ENCODE results near the gene SPON1.

The SPON1 gene

GRCh38 chr11:13944911-13945425 lies 17.6 kb upstream of the SPON1 start:
- DNase-seq: no peak

GRCh38 chr11:13947379-13947778 lies 15.1 kb upstream of the SPON1 start:
- DNase-seq: no peak

DNA sequence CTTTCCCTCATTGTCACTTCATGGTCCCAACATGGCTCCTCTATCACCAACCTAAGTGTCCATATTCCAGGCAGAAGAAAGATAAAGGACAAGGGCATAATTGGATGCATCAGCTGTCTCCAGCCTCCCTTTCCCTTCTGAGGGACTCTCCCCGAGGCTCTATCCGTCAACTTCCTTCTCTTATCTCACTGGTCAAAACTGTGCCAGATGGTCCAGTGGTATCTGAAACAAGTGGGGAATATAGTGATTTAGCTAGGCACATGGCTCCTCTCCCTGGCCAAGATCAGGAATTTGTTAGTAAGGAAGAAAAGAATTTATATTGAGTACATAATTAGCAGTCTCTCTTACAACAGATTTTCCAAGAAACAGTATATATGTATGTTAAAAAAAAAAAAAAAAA lies 12.6 kb upstream of the SPON1 start:
- no peak for DNase-seq

DNA sequence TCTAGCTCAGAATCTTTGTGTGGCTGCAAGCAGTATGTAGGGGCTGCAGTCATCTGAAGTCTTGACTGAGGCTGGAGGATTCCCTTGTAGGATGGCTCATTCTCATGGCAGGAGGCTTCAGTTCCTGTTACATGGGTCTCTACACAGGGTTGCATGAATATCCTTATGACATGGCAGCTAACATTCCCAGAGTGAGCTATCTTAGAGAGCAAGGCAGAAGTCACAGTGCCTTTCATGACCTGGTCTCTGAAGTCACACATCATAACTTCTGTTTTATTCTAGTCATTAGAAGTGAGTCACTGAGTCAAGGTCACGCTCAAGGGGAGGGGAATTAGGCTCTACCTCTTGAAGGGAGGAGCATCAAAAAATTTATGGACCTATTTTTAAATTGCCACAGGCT lies 10.3 kb upstream of the SPON1 start:
- DNase-seq: no peak

DNA sequence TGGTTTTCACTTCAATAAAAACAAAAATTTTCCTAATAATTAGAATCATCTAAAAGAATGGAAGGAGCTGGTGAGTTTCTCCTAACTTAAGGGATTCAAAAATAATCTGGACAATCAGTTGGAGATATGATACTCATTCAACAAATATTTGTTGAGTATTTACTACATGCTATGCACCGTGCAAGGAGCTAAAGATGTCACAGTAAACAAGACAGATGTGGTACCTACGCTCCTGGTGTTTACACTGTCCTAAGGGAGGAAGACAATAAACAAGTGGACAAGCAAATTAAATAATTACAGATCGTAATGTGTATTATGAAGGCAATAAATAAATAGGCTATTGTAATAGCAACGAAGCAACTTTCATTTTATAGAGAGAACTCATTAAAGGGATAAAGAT lies 9.9 kb upstream of the SPON1 start:
- no peak for DNase-seq

DNA sequence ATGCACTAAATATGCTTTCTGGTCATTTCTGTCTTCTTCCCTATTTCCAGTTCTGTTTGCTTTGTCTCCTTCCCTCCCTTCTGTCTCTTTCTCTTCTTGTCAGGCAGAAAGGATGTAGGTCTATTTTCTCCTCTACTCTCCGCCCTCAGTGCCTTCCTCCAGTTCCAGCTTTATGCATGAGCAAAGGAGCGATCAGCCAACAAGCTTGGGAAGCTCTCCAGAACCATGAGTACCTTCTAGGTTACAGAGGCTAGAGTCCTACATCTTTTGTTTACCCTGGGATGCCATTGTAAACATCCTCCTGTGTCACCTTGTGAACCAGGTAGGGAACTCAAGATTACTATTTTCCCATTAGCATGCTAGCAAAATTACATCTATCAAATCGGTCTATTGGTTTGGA lies 7.9 kb upstream of the SPON1 start:
- DNase-seq: peak; percentile 50

DNA sequence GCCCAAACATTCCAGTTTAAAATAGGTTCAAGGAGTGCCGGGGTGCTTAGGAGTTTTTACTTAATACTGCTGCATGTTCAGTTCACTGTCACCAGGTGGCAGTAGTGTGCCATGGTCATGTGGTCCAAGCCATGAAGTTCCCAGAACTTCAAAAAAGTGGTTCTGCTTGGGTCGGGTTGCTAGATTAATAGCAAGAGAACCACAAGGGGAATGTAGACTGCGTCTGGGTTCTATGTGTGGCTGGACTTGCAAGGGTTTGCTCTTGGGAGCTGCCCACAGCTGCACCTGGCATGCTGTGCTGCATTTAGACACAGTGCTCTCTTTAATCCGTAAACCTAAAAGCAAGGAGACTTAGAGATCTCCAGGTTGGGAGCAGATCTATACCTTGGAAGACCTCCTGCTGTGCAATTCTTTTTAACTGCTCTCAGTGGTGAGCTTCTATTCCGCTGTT lies 6.5 kb upstream of the SPON1 start:
- peak; percentile 49 for DNase-seq

DNA sequence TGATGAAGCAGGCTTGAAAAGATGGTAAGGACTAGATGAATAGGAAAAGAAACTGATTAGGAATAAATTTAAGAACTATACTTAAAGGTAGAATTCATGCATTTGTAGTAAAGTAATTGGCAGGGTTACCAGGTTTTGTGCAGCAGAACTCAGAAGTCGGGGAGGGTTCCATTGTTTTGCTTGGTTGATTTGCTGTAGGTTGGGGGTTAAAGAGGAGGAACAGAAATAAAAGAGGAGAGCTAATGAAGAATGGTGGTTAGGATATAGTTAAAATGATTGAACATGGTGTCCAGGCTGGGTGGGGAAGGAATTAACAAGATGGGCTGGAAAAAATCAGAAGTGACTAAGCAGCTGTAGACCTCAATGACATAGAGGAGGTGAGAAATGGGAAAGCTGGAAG lies 5.5 kb upstream of the SPON1 start:
- no peak for DNase-seq

DNA sequence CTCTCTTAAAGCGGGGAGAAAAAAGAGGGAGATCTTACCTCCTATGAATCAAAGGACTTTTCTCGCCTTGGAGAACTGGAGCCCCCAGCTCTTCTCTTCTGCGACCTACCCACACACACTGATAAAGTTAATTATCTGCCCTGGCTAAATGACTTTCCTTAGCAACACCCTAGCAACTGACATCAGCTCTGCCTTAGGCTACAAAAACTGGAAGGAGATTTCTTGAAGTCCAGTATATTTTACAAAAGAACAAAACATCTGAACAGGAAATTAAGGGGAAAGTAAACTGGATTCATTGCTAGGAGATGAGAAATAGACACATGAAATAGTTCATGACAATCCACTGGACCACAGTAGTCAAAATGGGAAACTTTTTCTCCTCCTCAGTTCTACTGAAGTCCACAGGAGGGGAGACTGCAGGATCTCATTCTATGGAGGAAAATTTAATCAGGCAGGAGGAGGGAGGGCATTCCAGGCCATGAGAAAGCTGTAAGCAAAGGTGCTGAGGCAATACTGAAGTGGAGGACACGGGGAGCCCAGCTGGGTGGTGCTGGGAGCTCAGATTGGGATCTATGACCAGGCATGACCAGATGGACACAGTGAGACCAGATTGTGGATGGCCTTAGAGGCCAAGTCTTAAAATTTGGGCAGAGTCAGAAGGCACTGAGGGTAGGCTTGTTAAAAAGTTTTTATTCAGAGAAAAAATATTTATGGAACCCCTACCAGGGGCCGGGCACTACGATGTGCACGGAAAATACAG lies 3.7 kb upstream of the SPON1 start:
- no peak for DNase-seq

DNA sequence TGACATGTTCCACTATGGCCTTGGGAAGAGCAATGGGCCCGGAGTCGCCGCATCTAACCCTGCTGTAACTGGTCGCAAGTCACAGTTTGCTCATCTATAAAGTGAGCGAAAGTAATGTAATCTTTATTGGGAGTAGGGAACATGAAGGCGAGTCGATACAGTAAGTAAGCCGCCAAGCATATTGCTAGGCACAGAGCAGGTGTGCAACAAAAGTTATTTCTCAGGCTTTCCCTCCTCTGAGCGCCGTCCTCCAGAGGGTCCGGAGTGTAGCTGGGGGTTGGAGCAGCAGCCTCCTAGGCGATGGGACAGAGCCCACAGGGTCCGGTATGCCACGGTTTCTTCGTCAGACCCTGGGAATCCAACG lies 343 bp upstream of the SPON1 start:
- DNase-seq: no peak

DNA sequence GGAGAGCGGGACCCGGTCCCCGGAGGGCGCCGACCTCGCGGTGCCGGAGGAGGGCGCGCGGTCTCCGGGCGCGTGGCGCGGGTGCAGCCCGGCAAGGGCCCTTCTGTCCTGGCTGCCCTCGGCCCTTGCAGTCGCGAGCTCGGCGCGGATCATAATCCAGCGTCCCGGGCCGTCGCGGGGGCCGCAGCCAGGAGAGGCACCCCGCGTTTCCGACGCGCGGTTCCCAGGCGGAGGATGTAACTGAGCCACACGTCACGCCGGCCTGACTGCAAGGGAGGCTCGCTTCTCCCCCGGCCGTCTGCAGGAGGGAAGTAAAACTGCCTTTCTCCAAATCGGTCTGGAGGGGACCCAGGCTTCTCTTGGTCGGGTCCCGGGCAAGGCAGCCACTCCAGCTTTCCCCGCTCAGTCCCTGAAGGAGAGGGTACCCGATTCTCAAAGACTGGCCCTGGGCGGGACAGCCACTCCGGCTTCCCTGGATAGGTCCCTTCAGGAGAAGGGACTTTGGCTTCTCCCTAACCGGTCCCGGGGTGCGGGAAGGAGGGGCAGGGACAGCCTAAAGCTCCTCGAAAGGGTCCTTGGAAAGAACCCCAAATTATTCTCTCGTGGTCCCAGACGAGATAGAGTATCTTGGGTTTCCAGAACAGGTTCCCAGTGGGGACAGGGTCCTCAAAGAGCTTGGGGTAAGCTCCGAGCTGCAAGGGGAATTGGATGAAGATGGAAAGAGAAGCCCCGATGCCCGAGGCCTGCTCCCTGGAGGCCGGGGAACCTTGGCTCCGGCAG lies 836 bp downstream of the SPON1 start:
- no peak for DNase-seq

- peak; percentile 41 for DNase-seq
Observed at GRCh38 chr11:13963949-13964770, 1.6 kb downstream of the SPON1 start.

DNA sequence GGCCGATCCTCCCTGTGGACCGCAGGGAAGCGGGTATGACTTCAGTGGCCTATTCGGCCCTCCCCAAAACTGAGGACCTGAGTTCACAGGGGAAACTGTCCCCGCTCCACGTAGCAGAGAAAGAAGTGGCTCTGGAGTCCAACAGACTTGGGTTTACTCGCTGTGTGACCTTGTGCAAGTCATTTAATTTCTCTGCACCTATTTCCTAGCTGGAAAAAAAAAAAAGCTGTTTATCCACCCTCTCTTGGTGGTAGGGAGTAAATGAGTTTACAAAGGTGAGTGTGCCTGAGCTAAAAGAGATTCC lies 2.2 kb downstream of the SPON1 start:
- DNase-seq: no peak

GRCh38 chr11:13965337-13965736 lies 2.8 kb downstream of the SPON1 start:
- no peak for DNase-seq

DNA sequence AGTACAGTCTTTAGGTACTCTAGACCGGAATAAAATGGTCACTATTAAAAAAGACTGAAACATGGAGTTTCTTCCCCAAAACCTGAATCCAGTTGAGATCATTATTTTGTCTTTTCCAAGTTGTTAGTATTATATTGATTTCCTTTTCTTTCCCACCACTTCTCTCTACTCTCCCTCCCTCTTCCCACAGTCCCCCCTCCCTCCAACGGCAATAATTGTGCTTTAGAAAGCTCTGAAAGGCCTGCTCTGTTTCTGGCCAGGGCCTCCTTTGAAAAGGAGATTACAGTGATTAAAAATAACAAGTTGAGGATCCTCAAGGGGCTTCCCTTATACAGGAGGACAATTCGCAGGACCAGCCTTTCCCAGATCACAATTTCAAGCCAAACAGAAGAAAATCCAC lies 3.5 kb downstream of the SPON1 start:
- no peak for DNase-seq

DNA sequence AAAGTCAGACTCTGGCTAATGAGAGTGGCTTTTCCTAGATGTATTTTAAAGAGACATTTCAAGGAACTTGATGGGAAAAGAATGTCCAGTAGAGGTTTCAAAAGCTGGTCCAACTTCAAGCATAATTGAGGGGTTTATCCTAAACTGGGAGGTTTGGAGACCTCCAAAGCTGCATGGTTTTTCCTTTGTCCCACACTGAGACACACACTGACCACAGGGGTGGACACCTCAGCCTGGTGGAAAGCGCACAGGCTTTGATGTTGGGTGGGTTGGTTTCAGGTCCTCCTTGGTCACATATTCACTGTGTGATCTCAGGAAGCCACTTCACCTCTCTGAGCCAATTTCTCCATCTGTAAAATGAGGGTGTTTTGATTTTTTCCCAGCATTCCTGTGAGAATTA lies 4.0 kb downstream of the SPON1 start:
- no peak for DNase-seq

DNA sequence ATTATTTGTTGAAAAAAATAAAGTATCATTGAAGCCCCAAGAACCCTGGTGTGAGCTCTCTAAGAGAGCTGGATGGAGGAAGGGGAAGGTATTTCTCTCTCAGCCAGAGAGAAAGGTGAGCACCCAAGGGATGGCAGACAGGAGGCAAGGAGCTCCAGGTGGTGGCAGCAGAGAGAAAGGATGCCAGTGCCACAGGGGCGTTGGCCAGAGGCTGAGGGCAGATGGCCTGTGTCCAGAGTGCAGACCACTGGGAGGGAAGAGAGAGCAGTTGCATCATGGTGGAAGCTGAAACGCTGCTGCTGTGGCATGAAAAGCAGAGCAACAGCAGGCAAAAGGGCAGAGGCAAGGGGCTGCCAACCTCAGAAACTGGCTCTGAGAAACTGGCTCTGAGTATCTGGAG lies 8.5 kb downstream of the SPON1 start:
- DNase-seq: peak; percentile 24

DNA sequence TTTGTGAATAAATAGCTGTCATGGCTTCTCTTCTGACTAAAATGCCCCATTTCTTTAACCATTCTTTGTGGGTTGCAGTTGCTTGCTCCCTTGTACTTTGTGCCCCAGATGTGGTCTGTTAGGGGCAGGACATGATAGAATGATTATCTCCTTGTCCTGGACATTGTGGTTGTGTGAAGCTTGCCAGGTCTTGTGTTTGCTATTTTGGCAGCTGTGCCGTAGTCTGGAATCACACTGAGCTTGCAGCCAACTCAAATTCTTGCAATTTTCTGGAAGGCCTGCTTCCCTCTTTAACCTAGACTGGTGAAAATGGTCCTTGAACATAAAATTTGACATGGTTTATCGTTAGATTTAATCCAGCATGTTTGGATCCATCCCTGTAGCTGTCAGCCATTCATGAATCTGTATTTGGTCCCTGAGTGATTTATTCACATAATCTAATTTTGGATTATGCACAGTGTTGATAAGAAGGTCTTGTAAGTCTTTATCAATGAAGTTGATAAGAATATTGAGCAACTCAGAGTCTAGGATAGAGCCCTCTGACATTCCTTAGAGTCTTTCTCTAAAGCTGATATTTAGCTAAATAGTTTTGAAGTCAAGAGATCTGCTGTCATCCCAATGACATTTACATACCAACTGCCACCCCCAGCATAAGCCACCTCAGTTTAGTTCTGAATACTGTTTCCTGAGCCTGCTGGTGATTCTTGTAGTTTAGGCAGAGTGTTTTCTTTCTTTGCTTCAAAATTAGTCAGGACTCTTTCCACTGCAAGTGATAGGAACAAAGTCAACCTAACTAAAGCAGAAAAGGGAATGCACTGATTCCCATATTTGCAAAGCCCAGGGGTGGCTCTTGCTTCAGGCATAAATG lies 9.8 kb downstream of the SPON1 start:
- DNase-seq: no peak

DNA sequence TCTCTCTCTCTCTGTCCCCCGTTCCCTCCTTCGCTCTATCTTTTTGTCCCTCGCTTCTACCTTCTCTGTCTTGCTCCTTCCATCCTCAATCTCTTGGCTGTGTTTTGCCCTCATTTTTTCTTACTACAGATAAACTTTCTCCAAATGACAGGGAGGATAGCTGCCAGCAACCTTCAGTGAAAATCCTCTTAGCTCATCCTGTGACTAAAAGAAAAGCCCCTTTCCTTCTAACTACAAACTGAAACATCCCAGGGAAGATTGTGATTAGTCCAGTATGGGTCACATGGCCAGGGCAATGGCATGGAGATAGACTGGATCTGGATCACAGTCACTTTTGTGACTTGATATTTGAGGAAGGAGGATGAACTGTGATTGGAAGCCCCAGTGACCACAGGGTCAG lies 10.4 kb downstream of the SPON1 start:
- no peak for DNase-seq

- no peak for DNase-seq
Observed at GRCh38 chr11:13974631-13975030, 12.1 kb downstream of the SPON1 start.

DNA sequence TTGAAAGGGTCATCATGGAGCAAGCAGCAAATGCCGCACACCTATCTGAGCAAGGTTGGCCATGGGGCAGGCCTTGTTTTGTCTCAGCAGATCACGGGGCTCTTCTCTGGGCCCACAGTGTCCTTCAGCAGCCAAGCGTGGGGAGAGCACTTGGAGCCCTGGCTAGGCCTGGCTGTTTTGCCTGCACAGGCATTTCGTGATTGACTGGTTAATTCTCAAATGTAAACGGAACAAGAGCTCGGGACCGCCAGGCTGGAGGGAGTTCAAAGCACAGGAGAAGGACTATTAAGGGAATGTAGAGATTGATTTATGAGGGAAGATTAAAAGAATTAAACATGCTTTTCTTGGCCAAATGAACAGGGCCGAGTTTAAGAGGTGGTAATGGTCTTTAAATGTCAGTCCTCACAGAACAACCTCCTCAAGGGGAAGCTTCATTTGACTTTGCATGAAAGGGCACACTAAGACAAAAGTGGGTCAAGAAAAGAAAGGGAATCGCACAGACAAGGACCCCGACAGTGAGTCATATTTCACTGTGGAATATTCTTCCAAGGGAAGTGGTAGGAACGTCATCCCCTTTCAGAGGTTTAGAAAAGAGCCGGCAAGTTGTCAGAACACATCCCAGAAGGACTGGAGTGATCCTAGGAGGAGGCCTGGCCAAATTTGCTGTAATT lies 20.7 kb downstream of the SPON1 start:
- DNase-seq: no peak

All from NCI-H1105 (cell line).